ENCODE data around the gene KCTD11. TPM values are rescaled to one million over a fixed set of nuclear protein-coding genes. Genes with fewer than 3 reads are reported as not detected.

The KCTD11 gene
- total and polyA plus RNA-seq, 2 of the 13 experiments (the other 11 are each of a cell fraction or from before 2014, with no cell fraction given), result 1.6 to 2.6 TPM

DNA sequence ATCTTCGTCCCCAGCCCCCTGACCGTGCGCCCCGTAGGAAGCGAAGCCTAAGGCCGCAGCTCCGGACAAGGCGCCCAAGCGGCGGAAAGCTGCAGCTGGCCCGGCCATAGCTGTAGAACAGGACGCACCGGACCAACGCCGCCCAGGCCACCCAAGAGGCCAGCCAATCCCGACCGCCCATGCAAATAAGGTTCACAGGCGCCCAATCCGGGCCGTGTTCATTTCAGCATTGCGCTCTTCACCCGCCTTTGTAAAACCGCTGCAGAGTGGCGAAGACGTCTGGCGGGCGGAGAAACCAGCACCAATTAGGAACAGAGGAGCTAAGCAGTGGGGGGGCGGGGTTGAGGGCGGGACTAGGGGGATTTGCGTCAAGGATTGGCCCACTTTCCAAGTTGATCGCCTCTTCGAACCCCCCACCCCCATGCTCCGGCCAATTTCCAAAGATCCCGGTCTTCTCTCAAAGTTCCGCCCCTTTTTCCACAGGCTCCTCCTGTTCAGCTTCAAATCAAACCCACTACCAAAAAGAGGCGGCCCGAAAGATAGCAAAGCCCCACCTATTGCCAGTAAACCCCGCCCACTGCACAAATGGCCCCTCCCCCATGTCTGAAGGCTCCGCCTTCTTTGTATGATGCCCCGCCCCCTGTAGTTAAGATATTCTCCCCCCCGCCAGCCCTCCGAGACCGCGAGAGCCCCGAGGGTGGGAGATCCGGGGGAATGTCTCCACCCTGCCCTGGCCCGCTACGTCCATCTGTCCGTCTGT is 52.2 kb downstream of the KCTD11 start, which contains the start of gene TMEM256 (continued):
- TF ChIP-seq, protein P1, sequence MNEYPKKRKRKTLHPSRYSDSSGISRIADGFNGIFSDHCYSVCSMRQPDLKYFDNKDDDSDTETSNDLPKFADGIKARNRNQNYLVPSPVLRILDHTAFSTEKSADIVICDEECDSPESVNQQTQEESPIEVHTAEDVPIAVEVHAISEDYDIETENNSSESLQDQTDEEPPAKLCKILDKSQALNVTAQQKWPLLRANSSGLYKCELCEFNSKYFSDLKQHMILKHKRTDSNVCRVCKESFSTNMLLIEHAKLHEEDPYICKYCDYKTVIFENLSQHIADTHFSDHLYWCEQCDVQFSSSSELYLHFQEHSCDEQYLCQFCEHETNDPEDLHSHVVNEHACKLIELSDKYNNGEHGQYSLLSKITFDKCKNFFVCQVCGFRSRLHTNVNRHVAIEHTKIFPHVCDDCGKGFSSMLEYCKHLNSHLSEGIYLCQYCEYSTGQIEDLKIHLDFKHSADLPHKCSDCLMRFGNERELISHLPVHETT (CRISPR knock-in tag; conservative IDR thresholded peaks at IDR 0.05), result no peak
- TF ChIP-seq, protein P2, sequence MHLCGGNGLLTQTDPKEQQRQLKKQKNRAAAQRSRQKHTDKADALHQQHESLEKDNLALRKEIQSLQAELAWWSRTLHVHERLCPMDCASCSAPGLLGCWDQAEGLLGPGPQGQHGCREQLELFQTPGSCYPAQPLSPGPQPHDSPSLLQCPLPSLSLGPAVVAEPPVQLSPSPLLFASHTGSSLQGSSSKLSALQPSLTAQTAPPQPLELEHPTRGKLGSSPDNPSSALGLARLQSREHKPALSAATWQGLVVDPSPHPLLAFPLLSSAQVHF (CRISPR knock-in tag; IDR thresholded peaks at IDR 0.05), result no peak
- TF ChIP-seq MED1 (CRISPR knock-in tag; IDR thresholded peaks at IDR 0.05), result peak; percentile 51; the same call in 1 of the 2 replicates
- peak; percentile 92 for TF ChIP-seq PHF8 (CRISPR knock-in tag; IDR thresholded peaks at IDR 0.05)
- TF ChIP-seq, protein P3, sequence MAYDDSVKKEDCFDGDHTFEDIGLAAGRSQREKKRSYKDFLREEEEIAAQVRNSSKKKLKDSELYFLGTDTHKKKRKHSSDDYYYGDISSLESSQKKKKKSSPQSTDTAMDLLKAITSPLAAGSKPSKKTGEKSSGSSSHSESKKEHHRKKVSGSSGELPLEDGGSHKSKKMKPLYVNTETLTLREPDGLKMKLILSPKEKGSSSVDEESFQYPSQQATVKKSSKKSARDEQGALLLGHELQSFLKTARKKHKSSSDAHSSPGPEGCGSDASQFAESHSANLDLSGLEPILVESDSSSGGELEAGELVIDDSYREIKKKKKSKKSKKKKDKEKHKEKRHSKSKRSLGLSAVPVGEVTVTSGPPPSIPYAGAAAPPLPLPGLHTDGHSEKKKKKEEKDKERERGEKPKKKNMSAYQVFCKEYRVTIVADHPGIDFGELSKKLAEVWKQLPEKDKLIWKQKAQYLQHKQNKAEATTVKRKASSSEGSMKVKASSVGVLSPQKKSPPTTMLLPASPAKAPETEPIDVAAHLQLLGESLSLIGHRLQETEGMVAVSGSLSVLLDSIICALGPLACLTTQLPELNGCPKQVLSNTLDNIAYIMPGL (CRISPR knock-in tag; IDR thresholded peaks at IDR 0.05; ENCODE audit: borderline replicate concordance in 1 of 2, low read depth in 1 of 2), result peak; percentile 31 to 33; a peak in 1 of 4 replicates
- TF ChIP-seq TEAD3 (CRISPR knock-in tag; optimal IDR thresholded peaks at IDR 0.05; ENCODE audit: borderline replicate concordance), result peak; percentile 36
- TF ChIP-seq RFX1 (IDR thresholded peaks at IDR 0.05), result no peak
- no peak for TF ChIP-seq ZNF367 (CRISPR knock-in tag; IDR thresholded peaks at IDR 0.05; ENCODE audit: borderline replicate concordance)
- peak; percentile 54; the same call in 1 of the 2 replicates for TF ChIP-seq MEIS2 (CRISPR knock-in tag; IDR thresholded peaks at IDR 0.05)
- TF ChIP-seq, protein P4, sequence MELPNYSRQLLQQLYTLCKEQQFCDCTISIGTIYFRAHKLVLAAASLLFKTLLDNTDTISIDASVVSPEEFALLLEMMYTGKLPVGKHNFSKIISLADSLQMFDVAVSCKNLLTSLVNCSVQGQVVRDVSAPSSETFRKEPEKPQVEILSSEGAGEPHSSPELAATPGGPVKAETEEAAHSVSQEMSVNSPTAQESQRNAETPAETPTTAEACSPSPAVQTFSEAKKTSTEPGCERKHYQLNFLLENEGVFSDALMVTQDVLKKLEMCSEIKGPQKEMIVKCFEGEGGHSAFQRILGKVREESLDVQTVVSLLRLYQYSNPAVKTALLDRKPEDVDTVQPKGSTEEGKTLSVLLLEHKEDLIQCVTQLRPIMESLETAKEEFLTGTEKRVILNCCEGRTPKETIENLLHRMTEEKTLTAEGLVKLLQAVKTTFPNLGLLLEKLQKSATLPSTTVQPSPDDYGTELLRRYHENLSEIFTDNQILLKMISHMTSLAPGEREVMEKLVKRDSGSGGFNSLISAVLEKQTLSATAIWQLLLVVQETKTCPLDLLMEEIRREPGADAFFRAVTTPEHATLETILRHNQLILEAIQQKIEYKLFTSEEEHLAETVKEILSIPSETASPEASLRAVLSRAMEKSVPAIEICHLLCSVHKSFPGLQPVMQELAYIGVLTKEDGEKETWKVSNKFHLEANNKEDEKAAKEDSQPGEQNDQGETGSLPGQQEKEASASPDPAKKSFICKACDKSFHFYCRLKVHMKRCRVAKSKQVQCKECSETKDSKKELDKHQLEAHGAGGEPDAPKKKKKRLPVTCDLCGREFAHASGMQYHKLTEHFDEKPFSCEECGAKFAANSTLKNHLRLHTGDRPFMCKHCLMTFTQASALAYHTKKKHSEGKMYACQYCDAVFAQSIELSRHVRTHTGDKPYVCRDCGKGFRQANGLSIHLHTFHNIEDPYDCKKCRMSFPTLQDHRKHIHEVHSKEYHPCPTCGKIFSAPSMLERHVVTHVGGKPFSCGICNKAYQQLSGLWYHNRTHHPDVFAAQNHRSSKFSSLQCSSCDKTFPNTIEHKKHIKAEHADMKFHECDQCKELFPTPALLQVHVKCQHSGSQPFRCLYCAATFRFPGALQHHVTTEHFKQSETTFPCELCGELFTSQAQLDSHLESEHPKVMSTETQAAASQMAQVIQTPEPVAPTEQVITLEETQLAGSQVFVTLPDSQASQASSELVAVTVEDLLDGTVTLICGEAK (IDR thresholded peaks at IDR 0.05), result no peak
- TF ChIP-seq, protein P4 (CRISPR knock-in tag; IDR thresholded peaks at IDR 0.05), result peak; percentile 61
- 0 out of 2 replicates have a peak, but pooled peaks have one; percentile 5 for TF ChIP-seq NAIF1 (CRISPR knock-in tag; IDR thresholded peaks at IDR 0.05; ENCODE audit: borderline replicate concordance)
- TF ChIP-seq PTBP1 (IDR thresholded peaks at IDR 0.05; ENCODE audit: low read depth, low read length, poor library complexity, severe bottlenecking), result peak; percentile 39
- TF ChIP-seq ZNF382 (CRISPR knock-in tag; IDR thresholded peaks at IDR 0.05; ENCODE audit: borderline replicate concordance), result no peak
